ENCODE results near the gene TOP3B.
"Not testable (repeated sequence)": the region's sequence is repeated elsewhere in the genome, so short reads cannot be mapped to it uniquely, and the experiment has no call there.

TOP3B gene

DNA sequence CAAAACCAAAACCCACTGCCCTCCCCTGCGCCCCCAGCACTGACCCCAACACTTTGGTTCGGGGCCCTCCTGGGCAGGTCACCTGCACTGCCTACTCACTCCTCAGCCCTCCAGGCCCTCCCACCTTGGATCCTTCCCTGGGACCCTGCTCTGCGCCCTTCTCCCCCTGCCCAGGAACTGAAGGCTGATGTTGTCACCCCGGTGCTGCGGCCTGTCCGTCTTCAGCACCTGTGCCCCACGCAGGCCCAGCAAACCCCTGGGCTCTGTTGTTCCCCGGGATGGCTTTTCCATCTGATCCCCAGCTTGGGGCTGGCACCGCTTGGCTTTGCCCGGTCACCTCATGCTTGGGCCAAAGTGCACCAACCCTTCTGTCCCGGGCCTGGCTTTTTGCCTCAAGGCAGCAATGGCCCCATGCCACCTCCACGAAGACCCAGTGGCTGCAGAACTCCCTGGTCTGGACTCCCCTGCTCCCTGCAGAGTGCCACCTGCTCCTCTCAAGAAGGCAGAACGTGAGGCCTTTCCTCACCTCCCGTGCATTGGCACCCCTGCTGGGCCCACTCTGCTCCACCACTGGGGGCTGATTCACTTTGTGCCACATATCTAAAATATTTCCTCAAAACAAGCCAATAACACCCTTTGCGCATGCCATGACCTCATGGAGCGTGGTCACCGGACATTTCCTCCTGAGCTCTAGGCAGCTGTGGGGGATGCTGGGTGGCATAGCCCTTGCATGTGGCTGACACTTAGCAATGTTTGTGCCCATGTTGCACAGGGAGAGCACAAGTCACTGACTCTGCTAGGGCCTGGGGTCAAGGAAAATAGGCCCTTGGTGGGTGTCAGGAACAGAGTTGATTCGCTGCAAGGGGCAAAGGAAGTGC, 38.8 kb downstream of the TOP3B start:
- Histone ChIP-seq H3K4me3 (ENCODE audit: low read length in 2 of 2) (no peak overlapping the region), H3K27ac (ENCODE audit: low read depth in 2 of 2, low read length in 2 of 2) (no peak overlapping the region), H3K27me3 (ENCODE audit: control insufficient read depth in 2 of 2, insufficient read depth in 2 of 2, low read length in 2 of 2) (no peaks in the 10 kb centered on the region), H3K36me3 (ENCODE audit: control insufficient read depth in 2 of 2, insufficient read depth in 2 of 2, low read length in 2 of 2) (peaks cover 8 to 10% of the 10 kb centered on the region in 2 donors), H3K4me1 (ENCODE audit: control insufficient read depth in 2 of 2, insufficient read depth in 2 of 2, low read length in 2 of 2) (peaks cover 8 to 10% of the 10 kb centered on the region in 2 donors), H3K9me3 (ENCODE audit: control insufficient read depth in 2 of 2, low read length in 2 of 2) (no peaks in the 10 kb centered on the region), H3K9ac (ENCODE audit: low read depth in 1 of 2, low read length in 2 of 2) (no peak overlapping the region)

GRCh38 chr22:21942407-21943343, 39.9 kb downstream of the TOP3B start:
- Histone ChIP-seq H3K9me3 (ENCODE audit: control insufficient read depth in 2 of 2, low read length in 2 of 2) (no peaks in the 10 kb centered on the region), H3K4me3 (ENCODE audit: low read length in 2 of 2) (no peak overlapping the region), H3K9ac (ENCODE audit: low read depth in 1 of 2, low read length in 2 of 2) (peak overlapping the region in 1 of 2 donors; percentile 28), H3K4me1 (ENCODE audit: control insufficient read depth in 2 of 2, insufficient read depth in 2 of 2, low read length in 2 of 2) (peaks cover 15 to 16% of the 10 kb centered on the region in 2 donors), H3K27ac (ENCODE audit: low read depth in 2 of 2, low read length in 2 of 2) (peak overlapping the region; percentile 58 to 68), H3K36me3 (ENCODE audit: control insufficient read depth in 2 of 2, insufficient read depth in 2 of 2, low read length in 2 of 2) (peaks cover 8 to 10% of the 10 kb centered on the region in 2 donors), H3K27me3 (ENCODE audit: control insufficient read depth in 2 of 2, insufficient read depth in 2 of 2, low read length in 2 of 2) (no peaks in the 10 kb centered on the region)

- Histone ChIP-seq H3K4me1 (ENCODE audit: control insufficient read depth in 2 of 2, insufficient read depth in 2 of 2, low read length in 2 of 2) (peaks cover 23% of the 10 kb centered on the region in 2 donors), H3K27ac (ENCODE audit: low read depth in 2 of 2, low read length in 2 of 2) (peak overlapping the region; percentile 58 to 68), H3K9me3 (ENCODE audit: control insufficient read depth in 2 of 2, low read length in 2 of 2) (no peaks in the 10 kb centered on the region), H3K4me3 (ENCODE audit: low read length in 2 of 2) (no peak overlapping the region), H3K27me3 (ENCODE audit: control insufficient read depth in 2 of 2, insufficient read depth in 2 of 2, low read length in 2 of 2) (no peaks in the 10 kb centered on the region), H3K36me3 (ENCODE audit: control insufficient read depth in 2 of 2, insufficient read depth in 2 of 2, low read length in 2 of 2) (peaks cover 8 to 10% of the 10 kb centered on the region in 2 donors), H3K9ac (ENCODE audit: low read depth in 1 of 2, low read length in 2 of 2) (no peak overlapping the region)
Observed at GRCh38 chr22:21941921-21942320, 40.7 kb downstream of the TOP3B start.

GRCh38 chr22:21940521-21940920, 42.1 kb downstream of the TOP3B start:
- Histone ChIP-seq H3K9ac (ENCODE audit: low read depth in 1 of 2, low read length in 2 of 2) (no peak overlapping the region), H3K4me1 (ENCODE audit: control insufficient read depth in 2 of 2, insufficient read depth in 2 of 2, low read length in 2 of 2) (peaks cover 28% of the 10 kb centered on the region in 2 donors), H3K27me3 (ENCODE audit: control insufficient read depth in 2 of 2, insufficient read depth in 2 of 2, low read length in 2 of 2) (no peaks in the 10 kb centered on the region), H3K36me3 (ENCODE audit: control insufficient read depth in 2 of 2, insufficient read depth in 2 of 2, low read length in 2 of 2) (peaks cover 7 to 8% of the 10 kb centered on the region in 2 donors), H3K27ac (ENCODE audit: low read depth in 2 of 2, low read length in 2 of 2) (peak overlapping the region; percentile 5 to 96), H3K4me3 (ENCODE audit: low read length in 2 of 2) (no peak overlapping the region), H3K9me3 (ENCODE audit: control insufficient read depth in 2 of 2, low read length in 2 of 2) (no peaks in the 10 kb centered on the region)

DNA sequence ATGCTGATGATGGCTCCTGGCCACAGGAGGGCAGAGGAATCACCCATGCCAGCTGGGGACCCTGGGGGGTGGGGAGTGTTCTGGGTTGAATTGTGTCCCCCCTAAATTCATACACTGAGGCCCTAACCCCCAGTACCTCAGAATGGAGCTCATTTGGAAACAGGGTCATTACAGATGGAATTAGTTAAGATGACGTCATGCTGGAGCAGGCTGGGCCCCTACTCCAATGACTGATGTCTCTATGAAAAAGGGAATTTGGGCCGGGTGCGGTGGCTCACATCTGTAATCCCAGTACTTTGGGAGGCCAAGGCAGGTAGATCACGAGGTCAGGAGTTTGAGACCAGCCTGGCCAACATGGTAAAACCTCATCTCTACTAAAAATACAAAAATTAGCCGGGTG, 42.7 kb downstream of the TOP3B start:
- H3K27ac ChIP-seq (ENCODE audit: low read depth in 2 of 2, low read length in 2 of 2): peak overlapping the region; percentile 11 to 96

DNA sequence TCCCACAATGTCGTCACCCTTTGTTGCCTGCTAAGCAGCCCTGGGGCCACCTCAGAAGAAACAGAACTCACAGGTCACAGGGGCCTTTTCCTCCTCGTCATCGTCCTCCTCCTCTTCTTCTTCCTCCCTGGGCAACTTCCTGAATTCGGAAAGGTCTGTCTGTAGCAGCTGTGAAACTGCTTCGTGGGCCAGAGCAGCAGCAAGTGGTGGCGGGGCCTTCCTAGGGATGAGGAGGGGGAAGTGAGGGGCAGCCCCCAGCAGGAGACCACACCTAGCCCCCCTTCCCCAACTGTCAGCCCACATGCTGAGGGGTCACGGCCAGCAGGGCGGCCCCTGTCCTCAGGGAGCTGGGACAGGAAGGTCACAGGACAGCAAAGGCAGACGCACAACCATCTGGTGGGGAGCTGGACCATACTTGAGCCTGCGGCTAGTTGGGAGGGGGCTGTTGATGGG, 43.1 kb downstream of the TOP3B start:
- no peaks in the 10 kb centered on the region for H3K9me3 ChIP-seq (ENCODE audit: control insufficient read depth in 2 of 2, low read length in 2 of 2)
- H3K27ac ChIP-seq (ENCODE audit: low read depth in 2 of 2, low read length in 2 of 2): peak overlapping the region; percentile 86 to 96
- no peak overlapping the region for H3K9ac ChIP-seq (ENCODE audit: low read depth in 1 of 2, low read length in 2 of 2)
- H3K4me3 ChIP-seq (ENCODE audit: low read length in 2 of 2): no peak overlapping the region
- H3K27me3 ChIP-seq (ENCODE audit: control insufficient read depth in 2 of 2, insufficient read depth in 2 of 2, low read length in 2 of 2): no peaks in the 10 kb centered on the region
- peaks cover 0 to 6% of the 10 kb centered on the region in 2 donors for H3K36me3 ChIP-seq (ENCODE audit: control insufficient read depth in 2 of 2, insufficient read depth in 2 of 2, low read length in 2 of 2)
- H3K4me1 ChIP-seq (ENCODE audit: control insufficient read depth in 2 of 2, insufficient read depth in 2 of 2, low read length in 2 of 2): peaks cover 28% of the 10 kb centered on the region in 2 donors

More for the DNA sequence above, 42.7 kb downstream of the TOP3B start:
- not testable (repeated sequence) for H3K9me3 ChIP-seq (ENCODE audit: control insufficient read depth in 2 of 2, low read length in 2 of 2); H3K36me3 ChIP-seq (ENCODE audit: control insufficient read depth in 2 of 2, insufficient read depth in 2 of 2, low read length in 2 of 2); H3K4me3 ChIP-seq (ENCODE audit: low read length in 2 of 2); H3K9ac ChIP-seq (ENCODE audit: low read depth in 1 of 2, low read length in 2 of 2); H3K27me3 ChIP-seq (ENCODE audit: control insufficient read depth in 2 of 2, insufficient read depth in 2 of 2, low read length in 2 of 2)
- peaks cover 28% of the 10 kb centered on the region in 2 donors for H3K4me1 ChIP-seq (ENCODE audit: control insufficient read depth in 2 of 2, insufficient read depth in 2 of 2, low read length in 2 of 2)

GRCh38 chr22:21938906-21939305, 43.7 kb downstream of the TOP3B start:
- peaks cover 28% of the 10 kb centered on the region in 2 donors for H3K4me1 ChIP-seq (ENCODE audit: control insufficient read depth in 2 of 2, insufficient read depth in 2 of 2, low read length in 2 of 2)
- H3K27me3 ChIP-seq (ENCODE audit: control insufficient read depth in 2 of 2, insufficient read depth in 2 of 2, low read length in 2 of 2): no peaks in the 10 kb centered on the region
- H3K9me3 ChIP-seq (ENCODE audit: control insufficient read depth in 2 of 2, low read length in 2 of 2): no peaks in the 10 kb centered on the region
- H3K36me3 ChIP-seq (ENCODE audit: control insufficient read depth in 2 of 2, insufficient read depth in 2 of 2, low read length in 2 of 2): peaks cover 0 to 3% of the 10 kb centered on the region in 2 donors
- peak overlapping the region in 1 of 2 donors; percentile 91 for H3K9ac ChIP-seq (ENCODE audit: low read depth in 1 of 2, low read length in 2 of 2)
- H3K27ac ChIP-seq (ENCODE audit: low read depth in 2 of 2, low read length in 2 of 2): peak overlapping the region; percentile 86 to 96
- H3K4me3 ChIP-seq (ENCODE audit: low read length in 2 of 2): no peak overlapping the region

DNA sequence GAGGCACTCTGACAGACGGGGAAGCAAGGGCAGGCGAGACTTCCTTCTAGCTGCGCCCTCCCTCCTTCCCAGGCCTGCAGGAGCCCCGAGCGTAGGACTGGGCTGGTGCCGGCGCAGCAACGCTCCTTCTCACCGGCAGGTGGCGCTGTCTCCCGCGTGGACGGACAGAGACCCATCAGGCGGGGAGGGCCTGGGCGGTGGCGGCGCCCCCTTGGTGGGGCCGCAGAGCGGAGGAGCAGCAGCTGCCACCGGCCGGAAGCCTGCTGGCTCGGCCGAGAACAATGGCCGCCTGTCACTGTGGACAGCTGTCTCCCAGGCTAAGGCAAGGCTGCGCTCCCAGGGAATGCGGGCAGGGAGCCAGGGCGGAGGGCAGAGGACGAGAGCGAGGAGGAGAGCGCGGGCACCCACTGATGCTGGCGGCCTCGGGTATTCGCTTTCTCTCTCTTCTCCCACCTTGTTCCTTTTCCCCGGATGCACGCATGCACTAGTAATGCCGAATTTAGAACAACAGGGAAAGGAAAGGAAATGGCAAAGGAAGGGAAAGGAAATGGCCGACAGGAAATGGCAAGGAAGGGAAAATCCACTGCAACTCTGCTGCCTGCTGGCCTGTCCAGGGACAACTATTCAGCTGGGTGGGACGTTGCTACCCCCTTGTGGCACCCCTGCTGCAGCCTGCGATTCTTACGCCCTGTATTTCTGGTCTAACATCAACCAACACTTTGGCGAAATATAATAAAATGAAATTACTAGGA, 44.3 kb downstream of the TOP3B start:
- peak overlapping the region; percentile 76 to 91 for H3K9ac ChIP-seq (ENCODE audit: low read depth in 1 of 2, low read length in 2 of 2)
- H3K27me3 ChIP-seq (ENCODE audit: control insufficient read depth in 2 of 2, insufficient read depth in 2 of 2, low read length in 2 of 2): no peaks in the 10 kb centered on the region

DNA sequence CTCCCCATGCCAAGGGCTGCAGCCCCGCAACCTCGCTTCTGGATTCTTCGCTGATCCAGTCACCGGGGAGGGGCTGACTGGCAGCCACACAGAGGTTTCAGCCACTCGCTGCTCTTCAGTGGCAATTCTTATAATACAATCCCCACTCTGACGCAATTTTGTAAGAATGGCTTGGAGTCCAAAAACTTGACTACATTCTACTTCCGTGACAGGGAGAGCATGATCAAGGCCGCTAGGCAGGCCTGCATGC, 44.8 kb downstream of the TOP3B start:
- Histone ChIP-seq H3K27me3 (ENCODE audit: control insufficient read depth in 2 of 2, insufficient read depth in 2 of 2, low read length in 2 of 2) (no peaks in the 10 kb centered on the region), H3K9ac (ENCODE audit: low read depth in 1 of 2, low read length in 2 of 2) (peak overlapping the region; percentile 76 to 91), H3K9me3 (ENCODE audit: control insufficient read depth in 2 of 2, low read length in 2 of 2) (no peaks in the 10 kb centered on the region), H3K4me1 (ENCODE audit: control insufficient read depth in 2 of 2, insufficient read depth in 2 of 2, low read length in 2 of 2) (peaks cover 26 to 28% of the 10 kb centered on the region in 2 donors), H3K4me3 (ENCODE audit: low read length in 2 of 2) (peak overlapping the region; percentile 85 to 90), H3K27ac (ENCODE audit: low read depth in 2 of 2, low read length in 2 of 2) (peak overlapping the region; percentile 86 to 96), H3K36me3 (ENCODE audit: control insufficient read depth in 2 of 2, insufficient read depth in 2 of 2, low read length in 2 of 2) (peaks cover 8 to 11% of the 10 kb centered on the region in 2 donors)

More for the DNA sequence above, 44.3 kb downstream of the TOP3B start:
- peak overlapping the region; percentile 86 to 96 for H3K27ac ChIP-seq (ENCODE audit: low read depth in 2 of 2, low read length in 2 of 2)
- H3K4me1 ChIP-seq (ENCODE audit: control insufficient read depth in 2 of 2, insufficient read depth in 2 of 2, low read length in 2 of 2): peaks cover 28% of the 10 kb centered on the region in 2 donors
- H3K4me3 ChIP-seq (ENCODE audit: low read length in 2 of 2): peak overlapping the region; percentile 85 to 90
- H3K36me3 ChIP-seq (ENCODE audit: control insufficient read depth in 2 of 2, insufficient read depth in 2 of 2, low read length in 2 of 2): peaks cover 3 to 6% of the 10 kb centered on the region in 2 donors
- H3K9me3 ChIP-seq (ENCODE audit: control insufficient read depth in 2 of 2, low read length in 2 of 2): no peaks in the 10 kb centered on the region
